LNCaP clone FGC (cell line): Measurements from ENCODE around the gene CASZ1.
A peak's percentile ranks its signal among the peaks of the same experiment; 100 is the strongest.

Experiments
- DNase-seq: peaks from one replicate; pipeline ENCODE4 v3.0.0-alpha.2; 2011; ENCODE audit warnings: low read depth
- H3K4me3 ChIP-seq: 2 replicates; pipeline ENCODE4 v1.5.1; 2011; ENCODE audit warnings: mild to moderate bottlenecking, low read depth, low read length, control low read depth
- CTCF ChIP-seq: IDR thresholded peaks from 2 replicates; pipeline ENCODE4 v1.5.1; 2012; ENCODE audit warnings: mild to moderate bottlenecking; ENCODE audit not compliant: control insufficient read depth, insufficient read depth; ENCODE audit errors: extremely low read depth

Gene CASZ1

DNA sequence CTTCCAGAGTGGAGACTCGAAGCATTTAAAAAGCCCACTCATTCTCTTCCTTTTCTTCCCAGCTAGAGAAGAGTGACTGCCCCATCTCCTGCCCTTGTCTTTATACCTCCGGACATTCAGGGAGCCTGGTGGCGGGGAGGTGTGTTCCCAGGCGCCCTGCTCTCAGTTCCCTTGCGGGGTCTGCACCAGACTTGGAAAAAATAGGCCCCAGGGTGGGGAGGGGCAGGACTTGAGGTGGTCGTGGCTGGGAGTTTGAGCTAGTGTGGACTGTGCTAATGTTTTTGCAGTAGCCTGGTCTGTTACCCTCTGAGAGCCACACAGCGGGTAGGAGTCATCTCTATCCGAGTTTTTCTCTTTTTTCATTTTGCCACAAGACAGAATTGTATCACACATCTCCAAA, 182.6 kb downstream of the CASZ1 start:
- DNase-seq = no peak
- TF ChIP-seq CTCF = no peak
- H3K4me3 ChIP-seq = no peak overlapping the region

- no peak for DNase-seq
- TF ChIP-seq CTCF = no peak
- no peak overlapping the region for H3K4me3 ChIP-seq
Measured at GRCh38 chr1:10613340-10613739, 183.1 kb downstream of the CASZ1 start.

DNA sequence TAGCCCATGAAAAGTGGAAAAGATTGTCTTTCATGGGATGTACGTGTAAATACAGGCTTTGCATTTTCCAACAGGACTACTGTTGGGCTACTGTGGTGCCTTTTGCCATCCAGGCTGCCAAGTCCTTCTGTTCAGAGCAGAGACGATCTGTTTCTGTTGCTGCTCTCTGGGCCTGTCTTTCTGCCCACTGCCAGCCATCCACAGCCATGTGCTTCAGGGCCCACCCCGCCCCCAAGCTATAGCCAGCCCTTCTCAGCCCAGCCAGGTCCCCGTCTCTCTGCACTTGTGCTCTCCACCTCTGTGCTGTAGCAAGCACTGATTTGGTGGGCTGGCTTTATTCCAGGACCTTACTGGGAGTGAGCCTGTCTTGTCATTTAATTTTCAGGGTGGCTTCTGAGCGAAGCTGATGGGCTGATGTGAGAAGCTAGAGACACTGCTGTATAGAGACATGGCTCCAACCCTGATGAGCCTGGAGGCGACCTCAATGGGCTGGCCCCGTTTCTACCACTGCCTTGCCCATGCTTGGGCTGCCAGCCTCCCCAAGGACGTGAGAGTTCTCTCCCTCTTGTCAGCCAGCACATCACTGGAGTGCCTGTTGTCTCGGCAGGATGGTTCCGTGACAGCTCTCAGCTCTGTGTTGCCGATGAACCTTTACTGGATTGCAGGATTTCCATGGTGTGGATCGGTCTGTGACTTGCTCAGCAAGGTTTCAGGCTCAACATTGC, 183.8 kb downstream of the CASZ1 start:
- no peak overlapping the region for H3K4me3 ChIP-seq
- no peak for DNase-seq
- no peak for TF ChIP-seq CTCF

- TF ChIP-seq CTCF = no peak
- DNase-seq = no peak
- H3K4me3 ChIP-seq = no peak overlapping the region
Measured at GRCh38 chr1:10610901-10611600, 185.4 kb downstream of the CASZ1 start.

DNA sequence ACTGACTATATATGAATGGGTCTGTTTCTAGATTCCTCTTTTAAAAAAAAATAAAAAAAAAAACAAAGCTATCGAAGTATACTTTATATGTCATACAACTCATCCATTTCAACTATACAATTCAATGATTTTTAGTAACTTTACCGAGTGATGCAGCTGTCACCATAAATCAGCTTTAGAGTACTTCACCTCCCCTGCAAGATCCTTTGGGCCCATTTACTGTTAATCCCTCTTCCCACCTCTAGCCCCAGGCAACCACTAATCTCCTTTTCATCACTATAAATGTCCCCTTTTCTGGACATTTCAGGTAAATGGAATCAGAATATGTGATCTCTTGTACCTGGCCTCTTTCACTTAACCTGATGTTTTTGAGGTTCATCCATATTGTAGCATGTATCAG, 187.8 kb downstream of the CASZ1 start:
- TF ChIP-seq CTCF = no peak
- no peak for DNase-seq

DNA sequence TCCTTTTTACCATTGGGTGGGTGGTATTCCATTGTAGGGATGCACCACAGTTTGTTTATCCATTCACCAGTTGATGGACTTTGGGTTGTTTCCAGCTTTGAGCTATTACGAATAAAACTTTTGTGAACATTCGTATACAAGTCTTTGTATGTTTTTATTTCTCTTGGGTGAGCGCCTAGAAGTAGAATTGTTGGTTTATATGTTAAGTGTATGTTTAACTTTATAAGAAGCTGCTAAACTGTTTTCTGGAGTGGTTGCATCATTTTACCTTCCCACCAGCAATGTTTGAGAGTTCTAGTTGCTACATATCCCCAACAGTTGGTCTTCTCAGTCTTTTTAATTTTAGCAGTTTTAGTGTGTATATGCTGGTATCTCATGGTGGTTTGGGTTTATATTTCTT, 189.2 kb downstream of the CASZ1 start:
- peak; percentile 43 for DNase-seq
- no peak for TF ChIP-seq CTCF
- H3K4me3 ChIP-seq = no peak overlapping the region

More for the DNA sequence above, 187.8 kb downstream of the CASZ1 start:
- H3K4me3 ChIP-seq = no peak overlapping the region
